Smooth muscle cell (in vitro differentiated cells): ENCODE results near the gene GLB1L2. TPM values are rescaled to one million over a fixed set of nuclear protein-coding genes. Genes with fewer than 3 reads are reported as not detected.

Source experiments
- DNase-seq: peaks from one replicate; lab custom pipeline; 2025; ENCODE audit not compliant: unreplicated experiment; lab: John Stamatoyannopoulos, UW
- H2AFZ ChIP-seq: fragments of 200-600 bp; sonication (generic); 2 replicates; pipeline ENCODE4 v1.6.0; 2016; ENCODE audit warnings: antibody characterized with exemption, low read depth, mild to moderate bottlenecking
- H3F3A ChIP-seq: fragments of 200-600 bp; sonication (generic); 2 replicates; pipeline ENCODE4 v1.6.0; 2017; ENCODE audit warnings: antibody characterized with exemption, low read depth
- H3K27ac ChIP-seq: fragments of 200-600 bp; sonication (generic); 2 replicates; pipeline ENCODE4 v1.5.1; 2016; ENCODE audit warnings: low read depth, mild to moderate bottlenecking
- H3K27me3 ChIP-seq: fragments of 200-600 bp; sonication (generic); 2 replicates; pipeline ENCODE4 v1.6.1; 2016; ENCODE audit warnings: low read depth, mild to moderate bottlenecking
- H3K36me3 ChIP-seq: fragments of 200-600 bp; sonication (generic); 2 replicates; pipeline ENCODE4 v1.5.1; 2016; ENCODE audit warnings: low read depth
- H3K4me1 ChIP-seq: fragments of 200-600 bp; sonication (generic); 2 replicates; pipeline ENCODE4 v1.5.1; 2016; ENCODE audit warnings: low read depth
- H3K4me2 ChIP-seq: fragments of 200-600 bp; sonication (generic); 2 replicates; pipeline ENCODE4 v1.6.0; 2016; ENCODE audit warnings: mild to moderate bottlenecking
- H3K4me3 ChIP-seq: fragments of 200-600 bp; sonication (generic); 2 replicates; pipeline ENCODE4 v1.5.1; 2016; ENCODE audit warnings: mild to moderate bottlenecking
- H3K79me2 ChIP-seq: fragments of 200-600 bp; sonication (generic); 2 replicates; pipeline ENCODE4 v1.6.0; 2016; ENCODE audit warnings: low read depth, mild to moderate bottlenecking
- H3K9ac ChIP-seq: fragments of 200-600 bp; sonication (generic); 2 replicates; pipeline ENCODE4 v1.6.0; 2016; ENCODE audit warnings: low read depth
- H3K9me3 ChIP-seq: fragments of 200-600 bp; sonication (generic); replicated peaks from 2 replicates; pipeline ENCODE4 v1.5.1; 2016; ENCODE audit warnings: low read depth
- H4K20me1 ChIP-seq: fragments of 200-600 bp; sonication (generic); 2 replicates; pipeline ENCODE4 v1.6.0; 2016; ENCODE audit warnings: low read depth
- WGBS: methylation state at CpG from one replicate; pipeline ENCODE4 v1.1.7; 2016; ENCODE audit warnings: low lambda C conversion rate; 5-methylcytosine and 5-hydroxymethylcytosine counted together
- polyA plus RNA-seq: library from polyadenylated mRNA; unstranded; fragments of >200 nt; fragmentation: Nextera tagmentation; extraction: Ambion mirVana; gene quantifications from 2 replicates; pipeline ENCODE4 v1.2.1, GENCODE V29; 2016
- total RNA-seq: library from RNA; depleted of rRNA; stranded (reverse); fragments of >200 nt; gene quantifications from 2 replicates; pipeline ENCODE4 v1.2.3, GENCODE V29; 2014
- TF ChIP-seq, protein P1 (sequence below): fragments of 200-600 bp; sonication (generic); IDR thresholded peaks from 2 replicates; pipeline ENCODE4 v1.5.1; 2017; ENCODE audit warnings: borderline replicate concordance, mild to moderate bottlenecking, antibody characterized with exemption; ENCODE audit not compliant: insufficient read depth, poor library complexity, severe bottlenecking

GLB1L2 gene
- total and polyA plus RNA-seq, 2 experiments from 2014 or later, result 0.40 to 0.83 TPM

DNA sequence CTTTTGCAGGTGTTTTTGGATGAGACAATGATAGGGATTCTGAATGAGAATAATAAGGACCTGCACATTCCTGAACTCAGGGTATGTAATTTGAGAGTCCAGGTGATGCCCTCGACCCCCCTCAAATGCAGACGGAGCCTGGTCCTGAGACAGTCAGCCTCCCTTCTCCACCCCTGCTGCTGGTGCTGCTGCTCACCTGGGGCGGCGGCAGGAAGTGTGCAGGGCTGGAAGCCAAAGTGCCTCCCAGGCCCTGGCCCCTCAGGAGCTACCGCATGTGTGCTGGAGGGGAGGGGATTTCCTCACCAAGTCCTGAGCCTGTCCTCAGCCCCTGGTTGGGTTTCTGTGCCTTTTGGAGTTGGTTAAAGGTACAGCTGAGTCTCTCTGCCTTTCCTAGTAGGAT, 19.0 kb upstream of the GLB1L2 start:
- H3K27me3 ChIP-seq, result no peaks in the 10 kb centered on the region
- DNase-seq, result no peak
- H4K20me1 ChIP-seq, result no peaks in the 10 kb centered on the region
- H3K36me3 ChIP-seq, result no peaks in the 10 kb centered on the region
- H3K9me3 ChIP-seq, result peaks cover 2% of the 10 kb centered on the region
- H3K4me3 ChIP-seq, result no peak overlapping the region
- TF ChIP-seq, protein P1, sequence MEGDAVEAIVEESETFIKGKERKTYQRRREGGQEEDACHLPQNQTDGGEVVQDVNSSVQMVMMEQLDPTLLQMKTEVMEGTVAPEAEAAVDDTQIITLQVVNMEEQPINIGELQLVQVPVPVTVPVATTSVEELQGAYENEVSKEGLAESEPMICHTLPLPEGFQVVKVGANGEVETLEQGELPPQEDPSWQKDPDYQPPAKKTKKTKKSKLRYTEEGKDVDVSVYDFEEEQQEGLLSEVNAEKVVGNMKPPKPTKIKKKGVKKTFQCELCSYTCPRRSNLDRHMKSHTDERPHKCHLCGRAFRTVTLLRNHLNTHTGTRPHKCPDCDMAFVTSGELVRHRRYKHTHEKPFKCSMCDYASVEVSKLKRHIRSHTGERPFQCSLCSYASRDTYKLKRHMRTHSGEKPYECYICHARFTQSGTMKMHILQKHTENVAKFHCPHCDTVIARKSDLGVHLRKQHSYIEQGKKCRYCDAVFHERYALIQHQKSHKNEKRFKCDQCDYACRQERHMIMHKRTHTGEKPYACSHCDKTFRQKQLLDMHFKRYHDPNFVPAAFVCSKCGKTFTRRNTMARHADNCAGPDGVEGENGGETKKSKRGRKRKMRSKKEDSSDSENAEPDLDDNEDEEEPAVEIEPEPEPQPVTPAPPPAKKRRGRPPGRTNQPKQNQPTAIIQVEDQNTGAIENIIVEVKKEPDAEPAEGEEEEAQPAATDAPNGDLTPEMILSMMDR, result no peak
- no peaks in the 10 kb centered on the region for H3K4me1 ChIP-seq
- H2AFZ ChIP-seq, result no peak overlapping the region
- 89% methylated on average over 5 of the region's 5 CpGs for WGBS
- H3K79me2 ChIP-seq, result no peaks in the 10 kb centered on the region
- no peak overlapping the region for H3K27ac ChIP-seq
- no peak overlapping the region for H3K9ac ChIP-seq
- no peaks in the 10 kb centered on the region for H3F3A ChIP-seq
- H3K4me2 ChIP-seq, result no peak overlapping the region

DNA sequence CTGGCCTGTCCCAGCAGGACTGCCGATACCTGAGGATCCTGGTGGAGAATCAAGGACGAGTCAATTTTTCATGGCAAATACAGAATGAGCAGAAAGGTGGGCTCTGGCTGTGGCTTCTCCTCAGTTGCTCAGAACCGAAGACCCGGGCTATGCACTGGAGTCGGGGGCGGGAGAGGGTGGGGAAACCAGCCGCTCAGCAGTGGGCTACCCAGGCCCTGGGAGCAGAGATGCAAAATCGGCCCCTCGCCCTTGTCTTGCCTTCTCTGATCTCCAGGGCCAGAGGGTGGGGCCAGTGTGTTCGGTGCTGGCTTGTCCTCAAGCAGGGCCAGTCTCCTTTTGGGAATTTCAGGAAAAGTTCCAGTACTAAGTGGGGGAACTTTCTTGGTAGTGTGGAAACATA, 18.4 kb upstream of the GLB1L2 start:
- TF ChIP-seq, protein P1, result no peak
- no peak overlapping the region for H2AFZ ChIP-seq
- H3K4me2 ChIP-seq, result no peak overlapping the region
- no peaks in the 10 kb centered on the region for H3F3A ChIP-seq
- no peaks in the 10 kb centered on the region for H3K4me1 ChIP-seq
- H3K27me3 ChIP-seq, result no peaks in the 10 kb centered on the region
- H3K9ac ChIP-seq, result no peak overlapping the region
- no peaks in the 10 kb centered on the region for H3K36me3 ChIP-seq
- DNase-seq, result no peak
- no peaks in the 10 kb centered on the region for H4K20me1 ChIP-seq
- peaks cover 4% of the 10 kb centered on the region for H3K9me3 ChIP-seq
- 92% methylated on average over 10 of the region's 10 CpGs for WGBS
- H3K79me2 ChIP-seq, result no peaks in the 10 kb centered on the region
- H3K4me3 ChIP-seq, result no peak overlapping the region
- H3K27ac ChIP-seq, result no peak overlapping the region

DNA sequence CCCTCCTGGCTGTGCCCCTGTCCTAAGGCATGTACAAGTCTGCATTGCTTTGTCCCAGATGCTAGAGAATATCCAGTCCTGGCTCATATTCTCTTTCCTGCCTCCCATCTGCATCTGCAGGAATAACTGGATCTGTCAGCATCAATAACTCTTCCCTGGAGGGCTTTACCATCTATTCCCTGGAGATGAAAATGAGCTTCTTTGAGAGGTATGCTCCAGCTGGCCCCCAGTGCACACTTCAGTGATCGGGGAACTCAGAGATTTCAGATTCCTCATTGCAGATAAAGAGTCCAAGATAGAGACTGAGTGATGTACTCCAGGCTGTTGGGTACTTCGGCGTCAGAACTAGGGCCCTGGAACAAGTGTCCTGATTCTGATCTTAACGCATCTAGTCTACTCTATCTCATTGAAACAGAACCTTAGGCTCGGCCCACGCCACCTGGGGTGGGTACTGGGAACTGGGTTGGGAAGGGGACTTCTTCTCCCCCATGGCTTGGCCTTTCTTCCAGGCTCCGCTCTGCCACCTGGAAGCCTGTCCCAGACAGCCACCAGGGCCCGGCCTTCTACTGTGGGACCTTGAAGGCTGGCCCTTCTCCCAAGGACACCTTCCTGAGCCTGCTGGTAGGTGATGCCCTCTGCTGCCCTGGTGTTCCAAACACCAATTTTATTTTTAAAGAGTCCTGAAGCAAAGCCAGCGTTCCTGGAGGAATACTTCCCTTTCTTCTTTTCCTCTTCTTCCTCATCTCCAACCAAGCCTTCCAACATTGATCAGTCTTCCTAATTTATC, 17.8 kb upstream of the GLB1L2 start:
- H3K4me2 ChIP-seq, result no peak overlapping the region

More for the DNA sequence above, 17.8 kb upstream of the GLB1L2 start:
- no peaks in the 10 kb centered on the region for H4K20me1 ChIP-seq
- H2AFZ ChIP-seq, result no peak overlapping the region
- no peaks in the 10 kb centered on the region for H3K27me3 ChIP-seq
- WGBS, result 84% methylated on average over 9 of the region's 9 CpGs
- H3K9me3 ChIP-seq, result peaks cover 4% of the 10 kb centered on the region
- H3K79me2 ChIP-seq, result no peaks in the 10 kb centered on the region
- no peak overlapping the region for H3K27ac ChIP-seq
- no peak overlapping the region for H3K9ac ChIP-seq
- no peak overlapping the region for H3K4me3 ChIP-seq
- DNase-seq, result no peak
- H3K36me3 ChIP-seq, result no peaks in the 10 kb centered on the region
- H3K4me1 ChIP-seq, result no peaks in the 10 kb centered on the region
- TF ChIP-seq, protein P1, result no peak
- H3F3A ChIP-seq, result no peaks in the 10 kb centered on the region
